H1 (cell line): Measurements from ENCODE around the gene ZNF132. TPM values are rescaled to one million over a fixed set of nuclear protein-coding genes. Genes with fewer than 3 reads are reported as not detected.

ENCODE experiments used
- CTCF ChIA-PET: fragments of 300-600 bp; sonication (Branson Sonifier 250); formaldehyde crosslinking; loops from one replicate; lab custom pipeline; 2021; ENCODE audit not compliant: partially characterized antibody; lab: Charles Lee
- POLR2A ChIA-PET: fragments of 300-600 bp; sonication (Branson Sonifier 250); formaldehyde crosslinking; loops from one replicate; lab custom pipeline; 2021; ENCODE audit warnings: inconsistent platforms; ENCODE audit not compliant: partially characterized antibody; lab: Charles Lee
- DNase-seq, 2 experiments: peaks; one replicate each; pipeline versions ENCODE4 v3.0.0 to v3.0.0-alpha.2; 2010 to 2022; ENCODE audit warnings: low spot score in 2 of 2, low read depth in 1 of 2, mixed read lengths in 1 of 2
- FAIRE-seq: peaks from 2 replicates; lab custom pipeline; 2011; peaks lifted over from hg19 to GRCh38; lab: Jason Lieb, UNC
- H2AFZ ChIP-seq: 2 replicates; pipeline ENCODE4 v1.8.1; 2012; ENCODE audit warnings: low read length, inconsistent platforms
- H2AK5ac ChIP-seq: 2 replicates; pipeline ENCODE4 v1.6.1; 2013; ENCODE audit warnings: low read depth, low read length
- H2BK120ac ChIP-seq: replicated peaks from 2 replicates; pipeline ENCODE3; 2013; ENCODE audit warnings: low read depth, low read length, inconsistent platforms
- H2BK12ac ChIP-seq: 2 replicates; pipeline ENCODE4 v1.6.1; 2013; ENCODE audit warnings: low read depth, low read length
- H2BK15ac ChIP-seq: 2 replicates; pipeline ENCODE4 v1.6.1; 2013; ENCODE audit warnings: low read length
- H2BK20ac ChIP-seq: 2 replicates; pipeline ENCODE4 v1.6.1; 2013; ENCODE audit warnings: low read length
- H2BK5ac ChIP-seq: 2 replicates; pipeline ENCODE4 v1.6.1; 2013; ENCODE audit warnings: low read depth, low read length
- H3K14ac ChIP-seq: 2 replicates; pipeline ENCODE4 v1.6.1; 2013; ENCODE audit warnings: inconsistent platforms; ENCODE audit not compliant: insufficient read length
- H3K18ac ChIP-seq: 2 replicates; pipeline ENCODE4 v1.6.1; 2013; ENCODE audit warnings: low read length; ENCODE audit errors: extremely low read depth
- H3K23ac ChIP-seq: 2 replicates; pipeline ENCODE4 v1.6.1; 2013; ENCODE audit warnings: inconsistent platforms; ENCODE audit not compliant: insufficient read length
- H3K23me2 ChIP-seq: 2 replicates; pipeline ENCODE4 v1.6.1; 2013; ENCODE audit warnings: low read depth, low read length
- H3K27ac ChIP-seq: 2 replicates; pipeline ENCODE4 v1.6.1; 2011; ENCODE audit warnings: low read depth, low read length, inconsistent platforms
- H3K27me3 ChIP-seq, 4 experiments: replicated peaks in 1 of 4; 1 replicate in 1 of 4; 2 replicates in 3 of 4; pipeline versions ENCODE4 v1.6.1 to v1.8.1; 2011 to 2013; ENCODE audit warnings: low read length in 3 of 4, mild to moderate bottlenecking in 3 of 4, inconsistent platforms in 2 of 4, mixed read lengths in 2 of 4, moderate library complexity in 1 of 4; ENCODE audit not compliant: control insufficient read depth in 3 of 4, insufficient read depth in 3 of 4; ENCODE audit errors: extremely low read depth in 1 of 4
- H3K36me3 ChIP-seq, 4 experiments: 2 replicates each; pipeline versions ENCODE4 v1.6.1 to v1.8.1; 2011 to 2013; ENCODE audit warnings: mild to moderate bottlenecking in 4 of 4, low read length in 3 of 4, moderate library complexity in 2 of 4, control low read depth in 1 of 4, inconsistent platforms in 1 of 4; ENCODE audit not compliant: insufficient read depth in 4 of 4, control insufficient read depth in 2 of 4
- H3K4ac ChIP-seq: replicated peaks from 2 replicates; pipeline ENCODE3; 2013; ENCODE audit warnings: low read length, low read depth, mixed read lengths, inconsistent platforms; ENCODE audit not compliant: insufficient read length
- H3K4me1 ChIP-seq, 4 experiments: replicated peaks in 1 of 4; 1 replicate in 1 of 4; 2 replicates in 3 of 4; pipeline versions ENCODE4 v1.6.1 to v1.8.1; 2011 to 2013; ENCODE audit warnings: low read length in 3 of 4, inconsistent platforms in 2 of 4, mixed read lengths in 1 of 4; ENCODE audit not compliant: insufficient read depth in 4 of 4, control insufficient read depth in 3 of 4
- H3K4me2 ChIP-seq, 2 experiments: 2 replicates each; pipeline versions ENCODE4 v1.6.1 to v1.8.1; 2011 to 2013; ENCODE audit warnings: low read depth in 2 of 2, low read length in 2 of 2, control low read depth in 1 of 2, inconsistent platforms in 1 of 2, mild to moderate bottlenecking in 1 of 2; ENCODE audit not compliant: insufficient read depth in 1 of 2
- H3K4me3 ChIP-seq, 4 experiments: fragments of 200-600, 300-600 bp in 1 of 4; sonication (generic), shearing (Covaris generic), sonication (Bioruptor Twin) in 1 of 4; 2 replicates each; pipeline versions ENCODE4 v1.5.1 to v1.8.1; 2011 to 2016; ENCODE audit warnings: low read length in 4 of 4, low read depth in 3 of 4, control low read depth in 2 of 4, inconsistent platforms in 2 of 4, mild to moderate bottlenecking in 2 of 4, mixed read lengths in 1 of 4, moderate library complexity in 1 of 4; ENCODE audit not compliant: insufficient read depth in 2 of 4; ENCODE audit errors: extremely low read depth in 1 of 4
- H3K56ac ChIP-seq: replicated peaks from 2 replicates; pipeline ENCODE3; 2013; ENCODE audit warnings: low read depth, mild to moderate bottlenecking, mixed read lengths, low read length, inconsistent platforms; ENCODE audit not compliant: insufficient read length
- H3K79me1 ChIP-seq: 2 replicates; pipeline ENCODE4 v1.6.1; 2013; ENCODE audit warnings: low read depth, low read length, control low read depth
- H3K79me2 ChIP-seq, 2 experiments: 2 replicates each; pipeline versions ENCODE4 v1.6.1 to v1.8.1; 2012 to 2013; ENCODE audit warnings: low read length in 2 of 2, mild to moderate bottlenecking in 2 of 2, inconsistent platforms in 1 of 2; ENCODE audit not compliant: insufficient read depth in 2 of 2, control insufficient read depth in 1 of 2
- H3K9ac ChIP-seq, 4 experiments: replicated peaks in 1 of 4; 1 replicate in 1 of 4; 2 replicates in 3 of 4; pipeline versions ENCODE4 v1.6.1 to v1.8.1; 2011 to 2013; ENCODE audit warnings: low read depth in 3 of 4, low read length in 3 of 4, control low read depth in 2 of 4, mild to moderate bottlenecking in 2 of 4, moderate library complexity in 2 of 4, inconsistent platforms in 1 of 4; ENCODE audit errors: extremely low read depth in 1 of 4
- H3K9me3 ChIP-seq, 2 experiments: 2 replicates each; pipeline versions ENCODE4 v1.6.1 to v1.8.1; 2012 to 2013; ENCODE audit warnings: mild to moderate bottlenecking in 2 of 2, moderate library complexity in 2 of 2, control low read depth in 1 of 2, inconsistent platforms in 1 of 2, low read depth in 1 of 2, low read length in 1 of 2, mixed read lengths in 1 of 2; ENCODE audit not compliant: insufficient read depth in 2 of 2
- H4K20me1 ChIP-seq, 2 experiments: replicated peaks in 1 of 2; 2 replicates each; pipeline versions ENCODE3 to v1.8.1; 2011 to 2013; ENCODE audit warnings: inconsistent platforms in 2 of 2, low read length in 2 of 2, mild to moderate bottlenecking in 1 of 2; ENCODE audit not compliant: insufficient read depth in 2 of 2, control insufficient read depth in 1 of 2
- H4K5ac ChIP-seq: 2 replicates; pipeline ENCODE4 v1.6.1; 2013; ENCODE audit warnings: low read length, low read depth, mixed read lengths, inconsistent platforms; ENCODE audit not compliant: insufficient read length
- H4K8ac ChIP-seq: 2 replicates; pipeline ENCODE4 v1.8.0; 2013; ENCODE audit warnings: mild to moderate bottlenecking, moderate library complexity, low read length, inconsistent platforms; ENCODE audit not compliant: insufficient read depth; ENCODE audit errors: extremely low read depth
- H4K91ac ChIP-seq: replicated peaks from 2 replicates; pipeline ENCODE3; 2013; ENCODE audit warnings: low read length, mixed read lengths, inconsistent platforms; ENCODE audit not compliant: insufficient read length
- CBX8 ChIP-seq: fragments of 300-800, 300-1000 bp; sonication (generic); IDR thresholded peaks from 2 replicates; pipeline ENCODE4 v1.7.1; 2016; ENCODE audit warnings: low read depth, low read length, borderline replicate concordance
- CREB1 ChIP-seq: IDR thresholded peaks from 2 replicates; pipeline ENCODE4 v1.6.1; 2012; ENCODE audit warnings: inconsistent platforms
- EGR1 ChIP-seq: IDR thresholded peaks from 2 replicates; pipeline ENCODE4 v1.6.1; 2011; ENCODE audit warnings: low read depth, low read length, borderline replicate concordance
- JUN ChIP-seq: IDR thresholded peaks from 2 replicates; pipeline ENCODE4 v1.6.1; 2011; ENCODE audit warnings: low read depth, mild to moderate bottlenecking, improper control_type of control experiment, low read length
- KDM5A ChIP-seq: fragments of 200-600 bp; IDR thresholded peaks from 2 replicates; pipeline ENCODE4 v1.7.1; 2012; ENCODE audit warnings: mild to moderate bottlenecking, low read length, inconsistent platforms, mixed read lengths
- NANOG ChIP-seq: IDR thresholded peaks from 2 replicates; pipeline ENCODE4 v1.6.1; 2011; ENCODE audit warnings: low read length, low read depth, mild to moderate bottlenecking, inconsistent platforms; ENCODE audit not compliant: insufficient read depth, poor library complexity, severe bottlenecking
- POLR2A ChIP-seq, 2 experiments: IDR thresholded peaks; 1 replicate in 1 of 2; 2 replicates in 1 of 2; pipeline ENCODE4 v1.6.1; 2011; ENCODE audit warnings: low read depth in 2 of 2, low read length in 2 of 2, mild to moderate bottlenecking in 2 of 2; ENCODE audit errors: control extremely low read depth in 1 of 2
- SIX5 ChIP-seq: IDR thresholded peaks from 2 replicates; pipeline ENCODE4 v1.6.1; 2011; ENCODE audit warnings: mild to moderate bottlenecking, low read depth, low read length
- YY1 ChIP-seq: IDR thresholded peaks from 2 replicates; pipeline ENCODE4 v1.6.1; 2011; ENCODE audit warnings: low read depth, mild to moderate bottlenecking, low read length
- WGBS, 2 experiments: shearing (Covaris generic) in 1 of 2; methylation state at CpG; one replicate each; pipeline versions ENCODE4 v1.1.6 to v1.1.7; 2013 to 2015; ENCODE audit warnings: low lambda C conversion rate in 2 of 2, mixed read lengths in 2 of 2, inconsistent platforms in 1 of 2, low coverage in 1 of 2, missing lambda C conversion rate in 1 of 2; ENCODE audit not compliant: insufficient replicate concordance in 2 of 2, insufficient coverage in 1 of 2, insufficient read length in 1 of 2; ENCODE audit errors: extremely low coverage in 1 of 2, missing lambda C conversion rate in 1 of 2; 5-methylcytosine and 5-hydroxymethylcytosine counted together
- polyA plus RNA-seq, 7 experiments: library from polyadenylated mRNA; depleted of rRNA in 3 of 7; stranded (reverse) in 5 of 7; unstranded in 2 of 7; fragments of >200 nt in 5 of 7; fragments of 200-250 nt in 2 of 7; gene quantifications; 1 replicate in 5 of 7; 2 replicates in 1 of 7; 4 replicates in 1 of 7; pipeline versions ENCODE4 v1.2.1 to v1.2.3, GENCODE V29; 2011 to 2013; ENCODE audit warnings: missing spikeins in 2 of 7, mixed read lengths in 2 of 7
- total RNA-seq: library from RNA; stranded (reverse); fragmentation: NEBNext Ultra II Directional; extraction: Animal tissue kit (Norgen Biotek cat#: 25700); gene quantifications from 2 replicates; pipeline ENCODE4 v1.2.1, GENCODE V29; 2021

ZNF132 gene
- total and polyA plus RNA-seq, 2 of the 8 experiments (the other 6 are each of a cell fraction or from before 2014, with no cell fraction given), result 0.89 to 1.9 TPM

- H2BK20ac ChIP-seq, result no peak overlapping the region
- no peak for DNase-seq
- no peak overlapping the region for H2AK5ac ChIP-seq
- no peak overlapping the region for H2BK15ac ChIP-seq
- H2BK5ac ChIP-seq, result no peak overlapping the region
- H3K9me3 ChIP-seq, result no peaks in the 10 kb centered on the region
- no peak overlapping the region for H3K18ac ChIP-seq
- no peak overlapping the region for H3K9ac ChIP-seq
- H2BK12ac ChIP-seq, result no peak overlapping the region
- TF ChIP-seq NANOG (no peak), SIX5 (no peak), EGR1 (no peak), POLR2A (IDR thresholded peaks at IDR 0.05; ENCODE audit: control extremely low read depth in 1 of 2, low read depth in 2 of 2, low read length in 2 of 2) (no peak), KDM5A (no peak), CBX8 (no peak), JUN (no peak), YY1 (no peak), CREB1 (no peak)
- H3K14ac ChIP-seq, result no peak overlapping the region
- H3K23me2 ChIP-seq, result no peaks in the 10 kb centered on the region
- no peak overlapping the region for H3K56ac ChIP-seq
- no peaks in the 10 kb centered on the region for H3K79me1 ChIP-seq
- H3K79me2 ChIP-seq, result no peaks in the 10 kb centered on the region; a peak in 1 of 4 replicates
- H4K8ac ChIP-seq, result no peak overlapping the region
- H2BK120ac ChIP-seq, result no peak overlapping the region
- H3K4me2 ChIP-seq, result no peak overlapping the region
- no peaks in the 10 kb centered on the region for H4K20me1 ChIP-seq
- FAIRE-seq, result no peak
- no peak overlapping the region for H3K23ac ChIP-seq
- no peak overlapping the region for H2AFZ ChIP-seq
- POLR2A ChIA-PET, result interaction anchor here (1.0 to 1.5 kb wide), 2 partner anchors 9 to 16 kb away, joined by 3 to 4 read pairs; partner anchors contain the start of genes ZNF324B and ZNF446
- CTCF ChIA-PET, result interaction anchor here (1.1 kb wide), 1 partner anchor 59 kb away, joined by 3 read pairs; the partner anchor contains the start of gene ZBTB45
- no peak overlapping the region for H3K4me3 ChIP-seq
- H4K91ac ChIP-seq, result no peak overlapping the region
- no peak overlapping the region for H3K4ac ChIP-seq
- H4K5ac ChIP-seq, result no peak overlapping the region
- H3K36me3 ChIP-seq, result peaks cover 0 to 5% (median 2%) of the 10 kb centered on the region in 4 experiments; a peak in 3 of 8 replicates
- 68% methylated on average over 2 of the region's 2 CpGs; no CpG with 5 or more reads in 1 of the 2 experiments for WGBS, 2 experiments
- no peaks in the 10 kb centered on the region for H3K4me1 ChIP-seq
- no peak overlapping the region for H3K27ac ChIP-seq
- no peaks in the 10 kb centered on the region for H3K27me3 ChIP-seq
Measured at GRCh38 chr19:58460039-58460438, 20.1 kb upstream of the ZNF132 start.
